DOHH2 (cell line): Measurements from ENCODE around the gene XKR7.

Experiments
- H3F3A ChIP-seq: fragments of 200-600 bp; sonication (generic), shearing (Covaris generic); 2 replicates; pipeline ENCODE4 v1.6.0; 2016; ENCODE audit warnings: antibody characterized with exemption, mild to moderate bottlenecking; ENCODE audit not compliant: control insufficient read depth, insufficient read depth
- H3K27ac ChIP-seq: fragments of 200-600 bp; sonication (generic); 2 replicates; pipeline ENCODE4 v1.5.1; 2014; ENCODE audit warnings: low read depth, mild to moderate bottlenecking, low read length, moderate library complexity
- H3K27me3 ChIP-seq: fragments of 200-600 bp; sonication (generic); 2 replicates; pipeline ENCODE4 v1.6.1; 2014; ENCODE audit warnings: mild to moderate bottlenecking, low read length, mixed read lengths; ENCODE audit not compliant: control insufficient read depth
- H3K36me3 ChIP-seq: fragments of 200-600 bp; sonication (generic); 2 replicates; pipeline ENCODE4 v1.6.1; 2014; ENCODE audit warnings: mild to moderate bottlenecking, low read length, moderate library complexity, mixed read lengths; ENCODE audit not compliant: control insufficient read depth
- H3K4me1 ChIP-seq: fragments of 200-600 bp; sonication (generic); 2 replicates; pipeline ENCODE4 v1.6.1; 2014; ENCODE audit warnings: mild to moderate bottlenecking, low read length, mixed read lengths; ENCODE audit not compliant: control insufficient read depth
- H3K4me2 ChIP-seq: fragments of 200-600 bp; sonication (generic); 2 replicates; pipeline ENCODE4 v1.6.0; 2014; ENCODE audit warnings: mild to moderate bottlenecking, low read length, moderate library complexity
- H3K4me3 ChIP-seq: fragments of 200-600 bp; sonication (generic); 2 replicates; pipeline ENCODE4 v1.5.1; 2014; ENCODE audit warnings: mild to moderate bottlenecking, low read length, mixed read lengths
- H3K79me2 ChIP-seq: fragments of 200-600 bp; sonication (generic); 2 replicates; pipeline ENCODE4 v1.6.1; 2014; ENCODE audit warnings: mild to moderate bottlenecking, low read length, mixed read lengths; ENCODE audit not compliant: control insufficient read depth
- H3K9me2 ChIP-seq: fragments of 200-600 bp; sonication (generic); replicated peaks from 2 replicates; pipeline ENCODE4 v1.6.1; 2014; ENCODE audit warnings: mild to moderate bottlenecking, low read length, mixed read lengths; ENCODE audit not compliant: control insufficient read depth
- H3K9me3 ChIP-seq: fragments of 200-600 bp; sonication (generic); 2 replicates; pipeline ENCODE4 v1.6.1; 2014; ENCODE audit warnings: antibody characterized with exemption, low read length, mixed read lengths; ENCODE audit not compliant: control insufficient read depth, insufficient read depth
- H4K20me1 ChIP-seq: fragments of 200-600 bp; sonication (generic); 2 replicates; pipeline ENCODE4 v1.6.0; 2014; ENCODE audit warnings: low read depth, mild to moderate bottlenecking, antibody characterized with exemption, low read length, moderate library complexity; ENCODE audit not compliant: control insufficient read depth, insufficient read depth
- EZH2phosphoT487 ChIP-seq: fragments of 200-600 bp; sonication (generic); IDR thresholded peaks from 2 replicates; pipeline ENCODE4 v1.6.1; 2017; ENCODE audit warnings: borderline replicate concordance, mild to moderate bottlenecking, antibody characterized with exemption, low read length, moderate library complexity, mixed read lengths
- TF ChIP-seq, protein P1 (sequence below): fragments of 200-600 bp; sonication (generic); IDR thresholded peaks from one replicate; pipeline ENCODE4 v1.5.1; 2014; ENCODE audit warnings: antibody characterized with exemption, mild to moderate bottlenecking, low read depth, low read length; ENCODE audit not compliant: poor library complexity, severe bottlenecking

XKR7 gene

DNA sequence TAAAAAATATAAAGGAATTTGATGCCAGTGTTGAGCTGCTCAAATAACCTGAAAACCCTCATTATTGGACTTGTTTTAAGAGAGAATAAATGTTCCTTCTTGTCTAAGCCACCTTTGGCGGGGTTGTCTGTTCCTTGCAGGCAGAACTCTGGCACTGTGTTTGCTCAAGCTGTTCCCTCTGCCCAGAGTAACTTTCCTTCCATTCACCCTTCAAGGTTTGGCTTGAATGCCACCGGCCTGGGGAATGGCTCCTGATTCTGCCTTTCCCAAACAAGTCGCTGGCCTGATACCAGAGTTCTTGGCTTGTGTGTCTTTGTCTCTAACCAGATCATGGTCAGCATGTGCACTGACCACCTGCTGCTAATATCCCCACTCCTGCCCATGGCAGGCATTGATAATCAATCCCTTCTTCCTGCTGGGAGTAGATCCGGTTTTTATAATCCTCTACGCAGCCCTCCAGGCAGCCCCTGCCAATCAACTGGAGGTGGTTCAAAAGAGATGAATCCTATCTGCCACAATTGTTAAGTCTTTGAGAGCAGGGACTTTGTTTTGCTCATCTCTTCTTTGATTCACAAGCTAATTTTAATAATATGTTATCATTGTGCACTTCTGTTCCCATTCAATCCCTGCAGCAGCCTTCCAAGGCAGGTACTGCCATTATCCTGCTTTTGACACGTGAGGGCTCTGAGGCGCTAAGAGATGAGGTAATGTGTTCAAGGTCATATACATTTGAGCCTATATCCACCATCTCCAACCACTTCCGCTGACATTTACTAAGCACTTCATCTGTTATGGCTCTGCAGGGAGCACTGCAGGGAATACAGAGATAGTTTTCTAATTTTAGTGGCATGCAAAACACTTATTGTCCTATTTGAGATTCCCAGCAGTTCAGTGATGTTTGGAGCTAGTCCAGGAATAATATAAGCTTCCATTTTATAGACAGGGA is 39.2 kb downstream of the XKR7 start:
- H4K20me1 ChIP-seq = no peaks in the 10 kb centered on the region
- no peak overlapping the region for H3K4me3 ChIP-seq
- no peaks in the 10 kb centered on the region for H3K27me3 ChIP-seq
- H3K27ac ChIP-seq = no peak overlapping the region
- no peaks in the 10 kb centered on the region for H3K9me3 ChIP-seq
- H3K9me2 ChIP-seq = no peaks in the 10 kb centered on the region
- H3K4me2 ChIP-seq = no peak overlapping the region
- no peak for TF ChIP-seq EZH2phosphoT487
- TF ChIP-seq, protein P1, sequence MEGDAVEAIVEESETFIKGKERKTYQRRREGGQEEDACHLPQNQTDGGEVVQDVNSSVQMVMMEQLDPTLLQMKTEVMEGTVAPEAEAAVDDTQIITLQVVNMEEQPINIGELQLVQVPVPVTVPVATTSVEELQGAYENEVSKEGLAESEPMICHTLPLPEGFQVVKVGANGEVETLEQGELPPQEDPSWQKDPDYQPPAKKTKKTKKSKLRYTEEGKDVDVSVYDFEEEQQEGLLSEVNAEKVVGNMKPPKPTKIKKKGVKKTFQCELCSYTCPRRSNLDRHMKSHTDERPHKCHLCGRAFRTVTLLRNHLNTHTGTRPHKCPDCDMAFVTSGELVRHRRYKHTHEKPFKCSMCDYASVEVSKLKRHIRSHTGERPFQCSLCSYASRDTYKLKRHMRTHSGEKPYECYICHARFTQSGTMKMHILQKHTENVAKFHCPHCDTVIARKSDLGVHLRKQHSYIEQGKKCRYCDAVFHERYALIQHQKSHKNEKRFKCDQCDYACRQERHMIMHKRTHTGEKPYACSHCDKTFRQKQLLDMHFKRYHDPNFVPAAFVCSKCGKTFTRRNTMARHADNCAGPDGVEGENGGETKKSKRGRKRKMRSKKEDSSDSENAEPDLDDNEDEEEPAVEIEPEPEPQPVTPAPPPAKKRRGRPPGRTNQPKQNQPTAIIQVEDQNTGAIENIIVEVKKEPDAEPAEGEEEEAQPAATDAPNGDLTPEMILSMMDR = no peak
- H3K4me1 ChIP-seq = peaks cover 7% of the 10 kb centered on the region
- H3F3A ChIP-seq = no peaks in the 10 kb centered on the region
- H3K36me3 ChIP-seq = no peaks in the 10 kb centered on the region
- H3K79me2 ChIP-seq = no peaks in the 10 kb centered on the region

DNA sequence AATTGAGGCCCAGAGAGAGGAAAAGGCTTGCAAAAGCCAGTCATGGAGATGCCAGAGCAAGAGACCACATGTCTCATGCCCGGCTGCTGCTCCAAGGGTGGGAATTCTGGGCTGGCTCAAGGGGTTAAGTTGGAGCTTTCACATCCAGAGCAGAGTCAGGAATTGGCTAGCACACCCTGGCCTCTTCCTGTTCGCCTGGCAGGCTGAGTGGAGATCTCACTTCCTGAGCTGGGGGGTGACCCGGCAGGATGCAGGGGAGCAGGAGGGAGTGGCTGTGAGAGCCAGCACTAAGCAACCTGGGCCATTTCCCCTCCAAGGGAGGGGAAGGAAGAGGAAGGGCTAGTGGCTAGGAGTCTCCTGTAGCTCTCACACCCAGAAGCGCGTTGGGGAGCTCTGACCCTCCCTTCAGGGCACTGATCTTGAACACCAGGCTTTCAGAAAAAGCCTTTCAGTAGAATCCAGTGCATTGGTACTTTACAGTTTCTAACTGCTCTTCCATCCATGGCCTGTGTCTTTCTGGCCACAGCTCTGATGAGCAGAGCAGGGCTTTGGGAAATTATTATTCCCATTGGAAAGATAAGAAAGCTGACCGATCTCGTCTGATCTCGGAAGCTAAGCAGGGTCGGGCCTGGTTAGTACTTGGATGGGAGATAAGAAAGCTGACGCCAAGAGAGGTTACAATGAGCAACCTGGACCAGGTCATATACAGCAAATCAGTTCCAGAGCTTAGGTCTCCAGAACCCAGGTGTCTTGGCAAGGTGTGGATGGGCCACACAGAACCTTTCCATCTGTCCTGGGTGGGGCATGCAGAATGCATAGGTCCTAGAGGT is 40.1 kb downstream of the XKR7 start:
- H3K4me2 ChIP-seq = no peak overlapping the region
- no peaks in the 10 kb centered on the region for H3K27me3 ChIP-seq
- H3K9me3 ChIP-seq = no peaks in the 10 kb centered on the region
- H3K27ac ChIP-seq = no peak overlapping the region
- peaks cover 7% of the 10 kb centered on the region for H3K4me1 ChIP-seq
- H3K9me2 ChIP-seq = no peaks in the 10 kb centered on the region
- TF ChIP-seq, protein P1 = no peak
- TF ChIP-seq EZH2phosphoT487 = no peak
- no peaks in the 10 kb centered on the region for H4K20me1 ChIP-seq
- no peak overlapping the region for H3K4me3 ChIP-seq
- H3K36me3 ChIP-seq = no peaks in the 10 kb centered on the region
- no peaks in the 10 kb centered on the region for H3K79me2 ChIP-seq
- no peaks in the 10 kb centered on the region for H3F3A ChIP-seq

DNA sequence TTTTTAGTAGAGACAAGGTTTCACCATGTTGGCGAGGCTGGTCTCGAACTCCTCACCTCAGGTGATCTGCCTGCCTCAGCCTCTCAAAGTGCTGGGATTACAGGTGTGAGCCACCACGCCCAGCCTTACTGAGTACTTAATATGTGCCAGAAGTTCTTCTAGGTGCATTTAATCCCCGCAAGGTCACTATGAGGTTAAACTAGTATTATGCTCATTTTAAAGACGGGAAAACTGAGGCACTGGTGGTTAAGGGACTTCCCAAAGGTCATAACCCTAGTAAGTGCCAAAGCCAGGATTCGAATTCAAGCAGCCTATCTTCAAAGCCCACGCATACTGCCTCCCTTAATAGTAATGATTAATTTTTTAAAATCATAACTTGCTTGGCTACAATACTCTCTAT is 41.6 kb downstream of the XKR7 start:
- Histone ChIP-seq H3K4me3 (no peak overlapping the region), H3K36me3 (no peaks in the 10 kb centered on the region), H4K20me1 (no peaks in the 10 kb centered on the region), H3F3A (no peaks in the 10 kb centered on the region), H3K9me2 (no peaks in the 10 kb centered on the region), H3K27me3 (no peaks in the 10 kb centered on the region), H3K4me1 (peaks cover 7% of the 10 kb centered on the region), H3K79me2 (no peaks in the 10 kb centered on the region), H3K9me3 (no peaks in the 10 kb centered on the region), H3K27ac (no peak overlapping the region), H3K4me2 (no peak overlapping the region)
- TF ChIP-seq, protein P1 = no peak
- no peak for TF ChIP-seq EZH2phosphoT487
